GM23338 (cell line): ENCODE measurements around the gene ZFAND6. TPM values are rescaled to one million over a fixed set of nuclear protein-coding genes. Genes with fewer than 3 reads are reported as not detected.

Experiments used
- ATAC-seq: fragments of 200-7000 bp; cut with Tn5 transposase; 3 replicates; pipeline ENCODE4 v1.9.1; 2020
- DNase-seq: peaks from one replicate; pipeline ENCODE4 v3.0.0-alpha.2; 2015; ENCODE audit warnings: low spot score
- H2AFZ ChIP-seq: fragments of 200-600 bp; sonication (generic); 2 replicates; pipeline ENCODE4 v1.8.0; 2016; ENCODE audit warnings: antibody characterized with exemption, mild to moderate bottlenecking, moderate library complexity
- H3F3A ChIP-seq: fragments of 200-600 bp; sonication (generic); replicated peaks from 2 replicates; pipeline ENCODE4 v1.8.0; 2017; ENCODE audit warnings: antibody characterized with exemption, mixed run types, low read depth
- H3K27ac ChIP-seq: fragments of 200-600 bp; sonication (generic); 2 replicates; pipeline ENCODE4 v1.6.1; 2016; ENCODE audit warnings: low read depth
- H3K27me3 ChIP-seq: fragments of 200-600 bp; sonication (generic); 2 replicates; pipeline ENCODE4 v1.8.0; 2016; ENCODE audit warnings: mild to moderate bottlenecking, mixed run types, moderate library complexity; ENCODE audit not compliant: insufficient read depth
- H3K36me3 ChIP-seq: fragments of 200-600 bp; sonication (generic); 2 replicates; pipeline ENCODE4 v1.8.0; 2016; ENCODE audit warnings: mild to moderate bottlenecking; ENCODE audit not compliant: insufficient read depth
- H3K4me1 ChIP-seq: fragments of 200-600 bp; sonication (generic); 2 replicates; pipeline ENCODE4 v1.8.0; 2016; ENCODE audit warnings: mild to moderate bottlenecking, moderate library complexity; ENCODE audit not compliant: insufficient read depth
- H3K4me2 ChIP-seq: fragments of 200-600 bp; sonication (generic); 2 replicates; pipeline ENCODE4 v1.7.1; 2017; ENCODE audit warnings: mixed run types
- H3K4me3 ChIP-seq: fragments of 200-600 bp; sonication (generic); 2 replicates; pipeline ENCODE4 v1.6.1; 2016; ENCODE audit warnings: mixed run types
- H3K79me2 ChIP-seq: fragments of 200-600 bp; sonication (generic); replicated peaks from 2 replicates; pipeline ENCODE4 v1.8.0; 2017; ENCODE audit warnings: mild to moderate bottlenecking; ENCODE audit not compliant: insufficient read depth
- H3K9me2 ChIP-seq: fragments of 200-600 bp; sonication (generic); 2 replicates; pipeline ENCODE4 v1.8.0; 2017; ENCODE audit not compliant: insufficient read depth
- H4K20me1 ChIP-seq: fragments of 200-600 bp; sonication (generic); replicated peaks from 2 replicates; pipeline ENCODE4 v1.8.0; 2017; ENCODE audit warnings: mild to moderate bottlenecking; ENCODE audit not compliant: insufficient read depth
- H3K27ac Mint-ChIP-seq: 2 replicates; pipeline ENCODE4 v1.8.0; 2020; ENCODE audit warnings: inconsistent platforms, mild to moderate bottlenecking, moderate library complexity, mixed read lengths
- H3K27me3 Mint-ChIP-seq: 3 replicates; pipeline ENCODE4 v1.8.0; 2022; ENCODE audit warnings: low read depth, mild to moderate bottlenecking, moderate library complexity, mixed read lengths, inconsistent platforms; ENCODE audit not compliant: insufficient read depth, poor library complexity
- H3K36me3 Mint-ChIP-seq: 3 replicates; pipeline ENCODE4 v1.8.0; 2021; ENCODE audit warnings: low read depth, mild to moderate bottlenecking, inconsistent platforms, moderate library complexity, mixed read lengths
- H3K4me1 Mint-ChIP-seq: 3 replicates; pipeline ENCODE4 v1.8.0; 2020; ENCODE audit warnings: mild to moderate bottlenecking, inconsistent platforms, mixed read lengths
- H3K4me3 Mint-ChIP-seq: 3 replicates; pipeline ENCODE4 v1.8.0; 2021; ENCODE audit warnings: moderate library complexity, mild to moderate bottlenecking, inconsistent platforms, mixed read lengths
- H3K9me3 Mint-ChIP-seq: 3 replicates; pipeline ENCODE4 v1.8.0; 2020; ENCODE audit warnings: moderate library complexity, mild to moderate bottlenecking, inconsistent platforms, mixed read lengths
- CREB1 ChIP-seq: fragments of 250-450 bp; sonication (Bioruptor Pico); IDR thresholded peaks from 2 replicates; pipeline ENCODE4 v1.5.0; 2020; ENCODE audit warnings: low read depth, mild to moderate bottlenecking, moderate library complexity
- EZH2 ChIP-seq: fragments of 200-600 bp; sonication (generic); IDR thresholded peaks from one replicate; pipeline ENCODE4 v1.8.0; 2017; ENCODE audit warnings: antibody characterized with exemption, mild to moderate bottlenecking, low read depth; ENCODE audit not compliant: unreplicated experiment
- EZH2phosphoT487 ChIP-seq: fragments of 200-600 bp; sonication (generic); IDR thresholded peaks from one replicate; pipeline ENCODE4 v1.8.1; 2018; ENCODE audit warnings: antibody characterized with exemption; ENCODE audit not compliant: unreplicated experiment
- JUNB ChIP-seq: IDR thresholded peaks from one replicate; pipeline ENCODE4 v1.6.1; 2016; ENCODE audit warnings: antibody characterized with exemption; ENCODE audit not compliant: unreplicated experiment
- NANOG ChIP-seq: IDR thresholded peaks from 2 replicates; pipeline ENCODE4 v1.6.1; 2016; ENCODE audit warnings: antibody characterized with exemption, borderline replicate concordance
- POLR2AphosphoS5 ChIP-seq: IDR thresholded peaks from 2 replicates; pipeline ENCODE4 v1.6.1; 2016; ENCODE audit warnings: antibody characterized with exemption, low read depth
- STAT1 ChIP-seq: IDR thresholded peaks from one replicate; pipeline ENCODE4 v1.6.1; 2016; ENCODE audit warnings: antibody characterized with exemption; ENCODE audit not compliant: unreplicated experiment
- ZNF114 ChIP-seq: fragments of 250-450 bp; sonication (Bioruptor Pico); IDR thresholded peaks from 2 replicates; pipeline ENCODE4 v1.5.0; 2020; ENCODE audit warnings: mild to moderate bottlenecking, moderate library complexity
- ZNF331 ChIP-seq: fragments of 250-450 bp; sonication (Bioruptor Pico); IDR thresholded peaks from 2 replicates; pipeline ENCODE4 v1.5.0; 2020; ENCODE audit warnings: low read depth, mild to moderate bottlenecking, moderate library complexity
- polyA plus RNA-seq: library from polyadenylated mRNA; unstranded; fragments of >200 nt; fragmentation: Nextera tagmentation; extraction: Ambion mirVana; gene quantifications from 2 replicates; pipeline ENCODE4 v1.2.1, GENCODE V29; 2016
- total RNA-seq: library from RNA; depleted of rRNA; stranded (reverse); fragments of >200 nt; shearing (Covaris generic); gene quantifications from 2 replicates; pipeline ENCODE4 v1.2.3, GENCODE V29; 2014
- TF ChIP-seq, protein P1 (sequence below): IDR thresholded peaks from 2 replicates; pipeline ENCODE4 v1.6.1; 2016; ENCODE audit warnings: antibody characterized with exemption
- TF ChIP-seq, protein P2 (sequence below): fragments of 250-450 bp; sonication (Bioruptor Pico); IDR thresholded peaks from 2 replicates; pipeline ENCODE4 v1.5.0; 2020; ENCODE audit warnings: mild to moderate bottlenecking, moderate library complexity
- TF ChIP-seq, protein P3 (sequence below): IDR thresholded peaks from one replicate; pipeline ENCODE4 v1.6.1; 2018; ENCODE audit warnings: antibody characterized with exemption; ENCODE audit not compliant: unreplicated experiment
- TF ChIP-seq, protein P4 (sequence below), 2 experiments: fragments of 200-600 bp in 1 of 2; sonication (generic) in 1 of 2; conservative IDR thresholded peaks; 2 replicates each; pipeline versions ENCODE4 v1.5.1 to v1.6.1; 2016 to 2017; ENCODE audit warnings: antibody characterized with exemption in 2 of 2, low read depth in 2 of 2, mild to moderate bottlenecking in 2 of 2, moderate library complexity in 1 of 2

Gene ZFAND6
- total and polyA plus RNA-seq, 2 experiments from 2014 or later, result 205 to 292 TPM

DNA sequence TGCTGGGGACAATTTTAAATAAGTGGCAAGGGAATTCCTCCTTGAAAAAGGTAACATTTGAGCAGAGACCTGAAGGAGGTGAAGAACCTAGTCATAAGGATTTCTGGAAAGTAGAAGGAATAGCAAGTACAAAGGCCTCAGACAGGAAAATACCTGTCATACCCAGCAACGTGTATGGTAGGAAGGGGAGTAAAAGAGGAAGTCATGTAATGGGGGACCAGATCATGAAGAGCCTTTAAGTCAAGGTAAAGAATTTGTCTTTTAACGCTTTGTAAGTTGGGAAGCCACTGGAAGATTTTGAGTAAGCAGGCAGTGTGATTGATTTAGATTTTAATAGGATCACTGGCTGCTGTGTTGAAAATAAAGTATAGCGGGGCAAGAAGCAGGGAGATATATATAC is 49.9 kb downstream of the ZFAND6 start:
- no peaks in the 10 kb centered on the region for H3K27me3 ChIP-seq
- H3K27me3 Mint-ChIP-seq, result no peaks in the 10 kb centered on the region
- peaks cover 100% of the 10 kb centered on the region for H3K79me2 ChIP-seq
- H3K27ac Mint-ChIP-seq, result no peak overlapping the region; the same call in 1 of the 2 replicates
- H3K9me3 Mint-ChIP-seq, result no peaks in the 10 kb centered on the region
- TF ChIP-seq POLR2AphosphoS5, result no peak
- no peak for TF ChIP-seq CREB1 (CRISPR knock-in tag)
- TF ChIP-seq NANOG, result no peak
- TF ChIP-seq, protein P1, sequence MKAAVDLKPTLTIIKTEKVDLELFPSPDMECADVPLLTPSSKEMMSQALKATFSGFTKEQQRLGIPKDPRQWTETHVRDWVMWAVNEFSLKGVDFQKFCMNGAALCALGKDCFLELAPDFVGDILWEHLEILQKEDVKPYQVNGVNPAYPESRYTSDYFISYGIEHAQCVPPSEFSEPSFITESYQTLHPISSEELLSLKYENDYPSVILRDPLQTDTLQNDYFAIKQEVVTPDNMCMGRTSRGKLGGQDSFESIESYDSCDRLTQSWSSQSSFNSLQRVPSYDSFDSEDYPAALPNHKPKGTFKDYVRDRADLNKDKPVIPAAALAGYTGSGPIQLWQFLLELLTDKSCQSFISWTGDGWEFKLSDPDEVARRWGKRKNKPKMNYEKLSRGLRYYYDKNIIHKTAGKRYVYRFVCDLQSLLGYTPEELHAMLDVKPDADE, result no peak
- TF ChIP-seq JUNB, result no peak
- TF ChIP-seq ZNF331 (CRISPR knock-in tag), result no peak
- no peak for TF ChIP-seq EZH2phosphoT487
- no peak for TF ChIP-seq STAT1
- TF ChIP-seq, protein P2, sequence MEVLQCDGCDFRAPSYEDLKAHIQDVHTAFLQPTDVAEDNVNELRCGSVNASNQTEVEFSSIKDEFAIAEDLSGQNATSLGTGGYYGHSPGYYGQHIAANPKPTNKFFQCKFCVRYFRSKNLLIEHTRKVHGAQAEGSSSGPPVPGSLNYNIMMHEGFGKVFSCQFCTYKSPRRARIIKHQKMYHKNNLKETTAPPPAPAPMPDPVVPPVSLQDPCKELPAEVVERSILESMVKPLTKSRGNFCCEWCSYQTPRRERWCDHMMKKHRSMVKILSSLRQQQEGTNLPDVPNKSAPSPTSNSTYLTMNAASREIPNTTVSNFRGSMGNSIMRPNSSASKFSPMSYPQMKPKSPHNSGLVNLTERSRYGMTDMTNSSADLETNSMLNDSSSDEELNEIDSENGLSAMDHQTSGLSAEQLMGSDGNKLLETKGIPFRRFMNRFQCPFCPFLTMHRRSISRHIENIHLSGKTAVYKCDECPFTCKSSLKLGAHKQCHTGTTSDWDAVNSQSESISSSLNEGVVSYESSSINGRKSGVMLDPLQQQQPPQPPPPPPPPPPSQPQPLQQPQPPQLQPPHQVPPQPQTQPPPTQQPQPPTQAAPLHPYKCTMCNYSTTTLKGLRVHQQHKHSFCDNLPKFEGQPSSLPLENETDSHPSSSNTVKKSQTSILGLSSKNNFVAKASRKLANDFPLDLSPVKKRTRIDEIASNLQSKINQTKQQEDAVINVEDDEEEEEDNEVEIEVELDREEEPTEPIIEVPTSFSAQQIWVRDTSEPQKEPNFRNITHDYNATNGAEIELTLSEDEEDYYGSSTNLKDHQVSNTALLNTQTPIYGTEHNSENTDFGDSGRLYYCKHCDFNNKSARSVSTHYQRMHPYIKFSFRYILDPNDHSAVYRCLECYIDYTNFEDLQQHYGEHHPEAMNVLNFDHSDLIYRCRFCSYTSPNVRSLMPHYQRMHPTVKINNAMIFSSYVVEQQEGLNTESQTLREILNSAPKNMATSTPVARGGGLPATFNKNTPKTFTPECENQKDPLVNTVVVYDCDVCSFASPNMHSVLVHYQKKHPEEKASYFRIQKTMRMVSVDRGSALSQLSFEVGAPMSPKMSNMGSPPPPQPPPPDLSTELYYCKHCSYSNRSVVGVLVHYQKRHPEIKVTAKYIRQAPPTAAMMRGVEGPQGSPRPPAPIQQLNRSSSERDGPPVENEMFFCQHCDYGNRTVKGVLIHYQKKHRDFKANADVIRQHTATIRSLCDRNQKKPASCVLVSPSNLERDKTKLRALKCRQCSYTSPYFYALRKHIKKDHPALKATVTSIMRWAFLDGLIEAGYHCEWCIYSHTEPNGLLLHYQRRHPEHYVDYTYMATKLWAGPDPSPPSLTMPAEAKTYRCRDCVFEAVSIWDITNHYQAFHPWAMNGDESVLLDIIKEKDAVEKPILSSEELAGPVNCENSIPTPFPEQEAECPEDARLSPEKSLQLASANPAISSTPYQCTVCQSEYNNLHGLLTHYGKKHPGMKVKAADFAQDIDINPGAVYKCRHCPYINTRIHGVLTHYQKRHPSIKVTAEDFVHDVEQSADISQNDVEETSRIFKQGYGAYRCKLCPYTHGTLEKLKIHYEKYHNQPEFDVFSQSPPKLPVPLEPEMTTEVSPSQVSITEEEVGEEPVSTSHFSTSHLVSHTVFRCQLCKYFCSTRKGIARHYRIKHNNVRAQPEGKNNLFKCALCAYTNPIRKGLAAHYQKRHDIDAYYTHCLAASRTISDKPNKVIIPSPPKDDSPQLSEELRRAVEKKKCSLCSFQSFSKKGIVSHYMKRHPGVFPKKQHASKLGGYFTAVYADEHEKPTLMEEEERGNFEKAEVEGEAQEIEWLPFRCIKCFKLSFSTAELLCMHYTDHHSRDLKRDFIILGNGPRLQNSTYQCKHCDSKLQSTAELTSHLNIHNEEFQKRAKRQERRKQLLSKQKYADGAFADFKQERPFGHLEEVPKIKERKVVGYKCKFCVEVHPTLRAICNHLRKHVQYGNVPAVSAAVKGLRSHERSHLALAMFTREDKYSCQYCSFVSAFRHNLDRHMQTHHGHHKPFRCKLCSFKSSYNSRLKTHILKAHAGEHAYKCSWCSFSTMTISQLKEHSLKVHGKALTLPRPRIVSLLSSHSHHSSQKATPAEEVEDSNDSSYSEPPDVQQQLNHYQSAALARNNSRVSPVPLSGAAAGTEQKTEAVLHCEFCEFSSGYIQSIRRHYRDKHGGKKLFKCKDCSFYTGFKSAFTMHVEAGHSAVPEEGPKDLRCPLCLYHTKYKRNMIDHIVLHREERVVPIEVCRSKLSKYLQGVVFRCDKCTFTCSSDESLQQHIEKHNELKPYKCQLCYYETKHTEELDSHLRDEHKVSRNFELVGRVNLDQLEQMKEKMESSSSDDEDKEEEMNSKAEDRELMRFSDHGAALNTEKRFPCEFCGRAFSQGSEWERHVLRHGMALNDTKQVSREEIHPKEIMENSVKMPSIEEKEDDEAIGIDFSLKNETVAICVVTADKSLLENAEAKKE (CRISPR knock-in tag), result no peak
- TF ChIP-seq, protein P3, sequence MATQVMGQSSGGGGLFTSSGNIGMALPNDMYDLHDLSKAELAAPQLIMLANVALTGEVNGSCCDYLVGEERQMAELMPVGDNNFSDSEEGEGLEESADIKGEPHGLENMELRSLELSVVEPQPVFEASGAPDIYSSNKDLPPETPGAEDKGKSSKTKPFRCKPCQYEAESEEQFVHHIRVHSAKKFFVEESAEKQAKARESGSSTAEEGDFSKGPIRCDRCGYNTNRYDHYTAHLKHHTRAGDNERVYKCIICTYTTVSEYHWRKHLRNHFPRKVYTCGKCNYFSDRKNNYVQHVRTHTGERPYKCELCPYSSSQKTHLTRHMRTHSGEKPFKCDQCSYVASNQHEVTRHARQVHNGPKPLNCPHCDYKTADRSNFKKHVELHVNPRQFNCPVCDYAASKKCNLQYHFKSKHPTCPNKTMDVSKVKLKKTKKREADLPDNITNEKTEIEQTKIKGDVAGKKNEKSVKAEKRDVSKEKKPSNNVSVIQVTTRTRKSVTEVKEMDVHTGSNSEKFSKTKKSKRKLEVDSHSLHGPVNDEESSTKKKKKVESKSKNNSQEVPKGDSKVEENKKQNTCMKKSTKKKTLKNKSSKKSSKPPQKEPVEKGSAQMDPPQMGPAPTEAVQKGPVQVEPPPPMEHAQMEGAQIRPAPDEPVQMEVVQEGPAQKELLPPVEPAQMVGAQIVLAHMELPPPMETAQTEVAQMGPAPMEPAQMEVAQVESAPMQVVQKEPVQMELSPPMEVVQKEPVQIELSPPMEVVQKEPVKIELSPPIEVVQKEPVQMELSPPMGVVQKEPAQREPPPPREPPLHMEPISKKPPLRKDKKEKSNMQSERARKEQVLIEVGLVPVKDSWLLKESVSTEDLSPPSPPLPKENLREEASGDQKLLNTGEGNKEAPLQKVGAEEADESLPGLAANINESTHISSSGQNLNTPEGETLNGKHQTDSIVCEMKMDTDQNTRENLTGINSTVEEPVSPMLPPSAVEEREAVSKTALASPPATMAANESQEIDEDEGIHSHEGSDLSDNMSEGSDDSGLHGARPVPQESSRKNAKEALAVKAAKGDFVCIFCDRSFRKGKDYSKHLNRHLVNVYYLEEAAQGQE, result no peak
- TF ChIP-seq, protein P4, sequence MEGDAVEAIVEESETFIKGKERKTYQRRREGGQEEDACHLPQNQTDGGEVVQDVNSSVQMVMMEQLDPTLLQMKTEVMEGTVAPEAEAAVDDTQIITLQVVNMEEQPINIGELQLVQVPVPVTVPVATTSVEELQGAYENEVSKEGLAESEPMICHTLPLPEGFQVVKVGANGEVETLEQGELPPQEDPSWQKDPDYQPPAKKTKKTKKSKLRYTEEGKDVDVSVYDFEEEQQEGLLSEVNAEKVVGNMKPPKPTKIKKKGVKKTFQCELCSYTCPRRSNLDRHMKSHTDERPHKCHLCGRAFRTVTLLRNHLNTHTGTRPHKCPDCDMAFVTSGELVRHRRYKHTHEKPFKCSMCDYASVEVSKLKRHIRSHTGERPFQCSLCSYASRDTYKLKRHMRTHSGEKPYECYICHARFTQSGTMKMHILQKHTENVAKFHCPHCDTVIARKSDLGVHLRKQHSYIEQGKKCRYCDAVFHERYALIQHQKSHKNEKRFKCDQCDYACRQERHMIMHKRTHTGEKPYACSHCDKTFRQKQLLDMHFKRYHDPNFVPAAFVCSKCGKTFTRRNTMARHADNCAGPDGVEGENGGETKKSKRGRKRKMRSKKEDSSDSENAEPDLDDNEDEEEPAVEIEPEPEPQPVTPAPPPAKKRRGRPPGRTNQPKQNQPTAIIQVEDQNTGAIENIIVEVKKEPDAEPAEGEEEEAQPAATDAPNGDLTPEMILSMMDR (conservative IDR thresholded peaks at IDR 0.05; ENCODE audit: low read depth in 2 of 2), result no peak
- no peak for TF ChIP-seq EZH2
- no peak for TF ChIP-seq ZNF114 (CRISPR knock-in tag)
- no peak for ATAC-seq
- H3K36me3 ChIP-seq, result no peaks in the 10 kb centered on the region
- peak overlapping the region; percentile 20; the same call in 1 of the 2 replicates for H3K27ac ChIP-seq
- H3F3A ChIP-seq, result no peaks in the 10 kb centered on the region
- no peak for DNase-seq
- peaks cover 19% of the 10 kb centered on the region for H3K4me1 ChIP-seq
- no peak overlapping the region for H3K4me3 ChIP-seq
- H4K20me1 ChIP-seq, result peaks cover 34% of the 10 kb centered on the region
- peaks cover 30% of the 10 kb centered on the region for H3K4me1 Mint-ChIP-seq
- peaks cover 2% of the 10 kb centered on the region; the same call in 1 of the 3 replicates for H3K36me3 Mint-ChIP-seq
- H3K9me2 ChIP-seq, result no peaks in the 10 kb centered on the region
- H3K4me2 ChIP-seq, result no peak overlapping the region
- H3K4me3 Mint-ChIP-seq, result no peak overlapping the region
- H2AFZ ChIP-seq, result no peak overlapping the region
